Mesothelial cell of epicardium (in vitro differentiated cells): ENCODE measurements around the gene DMGDH. TPM values are rescaled to one million over a fixed set of nuclear protein-coding genes. Genes with fewer than 3 reads are reported as not detected.
A peak's percentile ranks its signal among the peaks of the same experiment; 100 is the strongest.

Source experiments
- DNase-seq, 2 experiments: peaks; one replicate each; pipeline ENCODE4 v3.0.0; 2021; ENCODE audit warnings: low spot score in 2 of 2; ENCODE audit not compliant: unreplicated experiment in 2 of 2
- H3K27ac Mint-ChIP-seq: 2 replicates; pipeline ENCODE4 v1.8.0; 2021; ENCODE audit warnings: mixed read lengths
- H3K27me3 Mint-ChIP-seq: 2 replicates; pipeline ENCODE4 v1.8.0; 2021; ENCODE audit warnings: low read depth, mixed read lengths
- H3K36me3 Mint-ChIP-seq: 2 replicates; pipeline ENCODE4 v1.8.0; 2021; ENCODE audit warnings: mixed read lengths
- H3K4me1 Mint-ChIP-seq: 2 replicates; pipeline ENCODE4 v1.8.0; 2021; ENCODE audit warnings: mixed read lengths
- H3K4me3 Mint-ChIP-seq: 2 replicates; pipeline ENCODE4 v1.8.0; 2021; ENCODE audit warnings: mild to moderate bottlenecking, moderate library complexity, mixed read lengths
- H3K9me3 Mint-ChIP-seq: 2 replicates; pipeline ENCODE4 v1.8.0; 2021; ENCODE audit warnings: mixed read lengths
- CTCF ChIP-seq: fragments of 200-600 bp; sonication (generic); IDR thresholded peaks from one replicate; pipeline ENCODE4 v1.5.0; 2021; ENCODE audit warnings: antibody characterized with exemption; ENCODE audit not compliant: unreplicated experiment
- total RNA-seq: library from RNA; stranded (reverse); gene quantifications from 3 replicates; pipeline ENCODE4 v1.2.1, GENCODE V29; 2021

DMGDH gene
- total RNA-seq, 1 donor from 2014 or later: 1.2 TPM

DNA sequence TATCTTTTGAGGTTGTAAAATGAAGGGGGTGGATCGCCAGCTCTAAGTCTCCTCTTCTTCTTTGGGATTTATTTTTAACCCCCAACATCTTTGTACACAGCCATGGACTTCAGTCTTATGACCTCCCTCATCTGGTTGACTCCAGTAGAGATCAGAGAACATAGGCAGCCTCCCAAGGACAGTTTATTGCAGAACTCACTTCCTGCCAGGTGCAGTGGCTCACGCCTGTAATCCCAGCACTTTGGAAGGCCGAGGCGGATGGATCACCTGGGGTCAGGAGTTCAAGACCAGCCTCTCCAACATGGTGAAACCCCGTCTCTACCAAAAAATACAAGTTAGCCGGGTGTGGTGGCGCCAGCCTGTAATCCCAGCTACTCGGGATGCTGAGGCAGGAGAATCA lies 39.3 kb upstream of the DMGDH start:
- Mint-ChIP-seq H3K27me3 (peaks cover 80% of the 10 kb centered on the region), H3K9me3 (no peaks in the 10 kb centered on the region), H3K27ac (no peak overlapping the region), H3K4me1 (peaks cover 16% of the 10 kb centered on the region), H3K36me3 (peaks cover 1% of the 10 kb centered on the region), H3K4me3 (no peak overlapping the region)
- no peak for TF ChIP-seq CTCF
- DNase-seq: no peak

- no peak for DNase-seq
- Mint-ChIP-seq H3K4me3 (no peak overlapping the region), H3K4me1 (peaks cover 16% of the 10 kb centered on the region), H3K27ac (no peak overlapping the region), H3K9me3 (no peaks in the 10 kb centered on the region), H3K27me3 (peaks cover 74% of the 10 kb centered on the region), H3K36me3 (peaks cover 1% of the 10 kb centered on the region)
- TF ChIP-seq CTCF: no peak
Measured at GRCh38 chr5:79108086-79108485, 38.6 kb upstream of the DMGDH start.

GRCh38 chr5:79107020-79107796 lies 37.7 kb upstream of the DMGDH start:
- no peak for DNase-seq
- no peak for TF ChIP-seq CTCF
- Mint-ChIP-seq H3K27ac (no peak overlapping the region), H3K4me3 (no peak overlapping the region), H3K36me3 (no peaks in the 10 kb centered on the region), H3K9me3 (no peaks in the 10 kb centered on the region), H3K4me1 (peaks cover 14% of the 10 kb centered on the region), H3K27me3 (peaks cover 65% of the 10 kb centered on the region)

DNA sequence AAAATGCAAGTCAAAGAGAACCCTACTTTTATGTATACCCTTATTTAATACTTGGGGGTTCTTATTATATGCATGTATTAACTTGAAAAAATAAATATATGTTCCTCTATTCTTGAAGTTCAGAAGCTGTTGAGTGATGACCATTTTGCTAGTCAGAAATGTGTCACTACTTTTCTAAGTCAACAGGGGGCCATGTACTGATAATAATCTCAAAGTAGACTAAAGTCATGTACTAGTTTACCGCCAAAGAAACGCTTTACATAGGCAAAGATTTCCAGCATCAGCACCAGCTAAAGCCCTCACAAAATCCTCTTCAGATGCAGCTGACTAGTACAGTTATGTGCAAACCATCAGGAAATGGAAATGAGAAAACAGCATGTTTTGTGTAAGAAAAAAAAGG lies 36.4 kb upstream of the DMGDH start:
- no peak overlapping the region for H3K4me3 Mint-ChIP-seq
- DNase-seq: no peak
- peaks cover 7% of the 10 kb centered on the region for H3K4me1 Mint-ChIP-seq
- H3K9me3 Mint-ChIP-seq: peaks cover 6% of the 10 kb centered on the region
- peaks cover 51% of the 10 kb centered on the region for H3K27me3 Mint-ChIP-seq
- H3K27ac Mint-ChIP-seq: no peak overlapping the region
- no peaks in the 10 kb centered on the region for H3K36me3 Mint-ChIP-seq
- peak; percentile 13 for TF ChIP-seq CTCF

DNA sequence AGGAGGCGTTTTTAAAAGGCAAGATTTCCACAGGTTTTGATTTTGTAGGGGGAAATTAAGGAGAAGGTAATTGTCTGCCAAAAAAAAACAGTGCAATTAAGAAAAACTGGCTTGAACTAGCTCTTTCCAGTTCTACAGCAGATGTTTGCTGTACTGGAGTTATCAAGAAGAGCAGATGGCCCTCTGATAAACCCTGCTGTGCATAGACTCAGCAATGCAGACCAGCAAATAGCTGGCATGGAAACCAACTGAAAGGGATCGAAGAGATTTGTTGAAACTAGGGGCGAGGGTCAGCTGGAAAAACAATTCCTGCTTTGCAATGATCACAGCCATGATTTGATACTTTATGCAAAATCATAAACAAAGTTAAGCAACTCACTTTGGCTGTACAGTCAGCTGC lies 24.3 kb upstream of the DMGDH start:
- no peak for TF ChIP-seq CTCF
- peaks cover 6% of the 10 kb centered on the region for H3K4me1 Mint-ChIP-seq
- no peaks in the 10 kb centered on the region for H3K27me3 Mint-ChIP-seq
- H3K9me3 Mint-ChIP-seq: no peaks in the 10 kb centered on the region
- H3K36me3 Mint-ChIP-seq: peaks cover 2% of the 10 kb centered on the region
- DNase-seq: no peak
- H3K4me3 Mint-ChIP-seq: no peak overlapping the region
- H3K27ac Mint-ChIP-seq: no peak overlapping the region
